B cell (primary cell): ENCODE measurements around the gene FAM78B.

Experiments used
- CTCF ChIP-seq: fragments of 200-600 bp; IDR thresholded peaks from one replicate; pipeline ENCODE4 v1.8.0; 2022; ENCODE audit warnings: antibody characterized with exemption, mild to moderate bottlenecking
- EZH2 ChIP-seq: IDR thresholded peaks from 2 replicates; pipeline ENCODE4 v1.6.1; 2012; ENCODE audit warnings: borderline replicate concordance, low read depth, mild to moderate bottlenecking, moderate library complexity, low read length; ENCODE audit not compliant: insufficient read depth, poor library complexity, severe bottlenecking

DNA sequence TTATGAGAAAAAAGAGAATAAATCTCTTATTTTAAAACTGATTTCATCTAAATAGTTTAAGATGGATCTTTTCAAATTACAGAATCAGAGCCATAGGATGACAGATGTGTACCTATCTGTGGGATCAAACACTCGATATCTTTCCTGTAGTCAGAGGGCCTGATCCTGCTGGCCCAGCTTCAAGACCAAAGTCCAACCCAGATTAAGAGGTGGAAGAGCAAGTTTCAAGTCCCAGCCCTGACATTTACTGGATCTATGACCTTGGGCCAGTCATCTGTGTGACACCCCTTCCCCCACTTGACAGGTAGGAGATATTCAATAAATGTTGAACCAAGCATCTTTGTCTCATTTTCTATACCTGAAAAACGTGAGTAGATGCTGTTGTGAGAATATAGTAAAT lies 140.7 kb downstream of the FAM78B start:
- no peak for TF ChIP-seq CTCF
- no peak for TF ChIP-seq EZH2
